CD4-positive, alpha-beta memory T cell (primary cell): ENCODE data around the gene MITF. TPM values are rescaled to one million over a fixed set of nuclear protein-coding genes. Genes with fewer than 3 reads are reported as not detected.

ENCODE experiments used
- CTCF ChIA-PET: fragments of 350-600 bp; sonication (Branson Sonifier 250); formaldehyde crosslinking; loops from one replicate; lab custom pipeline; 2021; ENCODE audit warnings: inconsistent platforms; ENCODE audit not compliant: partially characterized antibody; lab: Charles Lee
- POLR2A ChIA-PET: fragments of 350-600 bp; sonication (Branson Sonifier 250); formaldehyde crosslinking; loops from one replicate; lab custom pipeline; 2021; ENCODE audit not compliant: partially characterized antibody; lab: Charles Lee
- DNase-seq, 5 donors: peaks; one replicate each; pipeline versions ENCODE4 v3.0.0 to v3.0.0-alpha.2; 2020 to 2022; ENCODE audit warnings: mixed read lengths in 1 of 5
- H3K27ac ChIP-seq: one replicate; pipeline ENCODE4 v1.7.0; 2013; ENCODE audit warnings: low read depth, low read length
- H3K27me3 ChIP-seq: 2 replicates; pipeline ENCODE4 v1.7.0; 2013; ENCODE audit warnings: mild to moderate bottlenecking, low read length, moderate library complexity; ENCODE audit not compliant: insufficient read depth
- H3K36me3 ChIP-seq: 2 replicates; pipeline ENCODE4 v1.7.0; 2013; ENCODE audit warnings: mild to moderate bottlenecking, low read length, moderate library complexity; ENCODE audit not compliant: insufficient read depth
- H3K4me1 ChIP-seq: 2 replicates; pipeline ENCODE4 v1.7.0; 2013; ENCODE audit warnings: mild to moderate bottlenecking, low read length, moderate library complexity; ENCODE audit not compliant: insufficient read depth
- H3K4me3 ChIP-seq, 2 donors: one replicate each; pipeline ENCODE4 v1.7.0; 2013; ENCODE audit warnings: low read length in 2 of 2, mild to moderate bottlenecking in 1 of 2
- H3K9me3 ChIP-seq, 2 donors: one replicate each; pipeline ENCODE4 v1.7.0; 2013; ENCODE audit warnings: low read length in 2 of 2, control low read depth in 1 of 2; ENCODE audit not compliant: control insufficient read depth in 1 of 2
- H3K27ac Mint-ChIP-seq, 7 donors: one replicate each; pipeline ENCODE4 v1.8.0; 2020 to 2021; ENCODE audit warnings: mixed read lengths in 7 of 7, mild to moderate bottlenecking in 6 of 7, inconsistent platforms in 3 of 7, moderate library complexity in 3 of 7
- H3K27me3 Mint-ChIP-seq, 2 donors: one replicate each; pipeline ENCODE4 v1.8.0; 2020 to 2021; ENCODE audit warnings: mixed read lengths in 2 of 2
- H3K36me3 Mint-ChIP-seq, 2 donors: one replicate each; pipeline ENCODE4 v1.8.0; 2020 to 2021; ENCODE audit warnings: mixed read lengths in 2 of 2, inconsistent platforms in 1 of 2, mild to moderate bottlenecking in 1 of 2
- H3K4me1 Mint-ChIP-seq, 4 donors: one replicate each; pipeline ENCODE4 v1.8.0; 2020 to 2021; ENCODE audit warnings: mixed read lengths in 4 of 4, mild to moderate bottlenecking in 1 of 4
- H3K4me3 Mint-ChIP-seq, 8 donors: one replicate each; pipeline ENCODE4 v1.8.0; 2020 to 2021; ENCODE audit warnings: mixed read lengths in 8 of 8, mild to moderate bottlenecking in 7 of 8, moderate library complexity in 6 of 8, inconsistent platforms in 3 of 8
- H3K9me3 Mint-ChIP-seq, 8 donors: one replicate each; pipeline ENCODE4 v1.8.0; 2020 to 2021; ENCODE audit warnings: mixed read lengths in 8 of 8, mild to moderate bottlenecking in 5 of 8, inconsistent platforms in 3 of 8, moderate library complexity in 1 of 8
- intact Hi-C: fragments of 100-400 bp; cut with micrococcal nuclease; formaldehyde crosslinking; loops from one replicate; pipeline ENCODE4 v1.15.1; 2023
- polyA plus RNA-seq, 2 donors: library from polyadenylated mRNA; unstranded; fragments of 300-500 nt; fragmentation: Illumina TruSeq; gene quantifications; one replicate each; pipeline ENCODE4 v1.2.3, GENCODE V29; 2021
- total RNA-seq, 2 experiments: library from RNA; stranded (reverse); gene quantifications; one replicate each; pipeline ENCODE4 v1.2.3, GENCODE V29; 2021

MITF gene
- total and polyA plus RNA-seq, 4 experiments from 2014 or later, result 0.80 to 1.5 TPM; not detected in 2

DNA sequence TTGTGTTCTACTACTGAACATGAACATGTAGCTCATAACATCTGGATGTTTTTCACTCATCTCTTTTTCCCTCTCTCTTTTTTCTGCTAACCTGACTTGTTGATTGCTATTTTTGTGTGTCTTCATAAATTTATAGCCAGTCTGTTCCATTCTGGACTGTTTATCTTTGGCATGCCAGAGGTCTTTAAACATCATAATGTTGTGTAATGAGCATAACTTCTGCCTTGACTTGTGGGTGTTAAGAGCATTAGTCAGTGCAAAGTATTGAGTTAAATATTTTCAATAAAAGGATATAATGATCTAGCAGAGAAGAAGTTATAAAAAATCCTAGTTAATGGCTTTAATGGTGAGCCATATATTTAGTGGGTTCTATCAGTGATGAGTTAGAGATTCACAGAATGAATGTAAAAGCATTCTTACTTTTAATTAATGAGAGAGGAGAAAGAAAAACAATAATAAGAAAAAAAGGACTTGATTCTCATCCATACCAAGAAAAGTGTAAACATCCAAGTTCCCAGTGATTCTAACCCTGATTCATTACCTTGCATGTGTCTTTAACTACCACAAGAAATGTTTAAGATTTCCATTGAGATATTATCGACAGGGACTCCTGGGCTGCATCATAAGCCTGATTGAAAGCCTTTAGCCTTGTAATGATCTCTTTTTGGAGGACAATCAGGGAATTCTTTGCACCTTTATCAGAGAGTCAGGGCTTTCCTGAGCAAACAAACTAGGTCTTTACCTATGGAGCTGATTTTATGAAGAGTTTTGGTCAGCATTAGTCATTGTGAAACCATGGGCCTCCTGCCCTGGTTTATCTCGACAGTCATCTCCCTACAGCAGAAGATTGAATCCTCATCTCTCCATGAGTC is 22.9 kb downstream of the MITF start:
- Histone ChIP-seq H3K4me3 (no peak overlapping the region), H3K9me3 (no peaks in the 10 kb centered on the region), H3K27me3 (no peaks in the 10 kb centered on the region), H3K27ac (no peak overlapping the region), H3K36me3 (no peaks in the 10 kb centered on the region), H3K4me1 (no peaks in the 10 kb centered on the region)
- peaks cover 0 to 1% of the 10 kb centered on the region in 2 donors for H3K27me3 Mint-ChIP-seq
- DNase-seq, result no peak
- H3K36me3 Mint-ChIP-seq, result no peaks in the 10 kb centered on the region
- H3K9me3 Mint-ChIP-seq, result peaks cover 0 to 3% (median 0%) of the 10 kb centered on the region in 8 donors
- intact Hi-C loops, result no loop called here
- H3K4me1 Mint-ChIP-seq, result no peaks in the 10 kb centered on the region
- H3K27ac Mint-ChIP-seq, result no peak overlapping the region
- ChIA-PET POLR2A (no interaction called here), CTCF (no interaction called here)
- H3K4me3 Mint-ChIP-seq, result no peak overlapping the region

DNA sequence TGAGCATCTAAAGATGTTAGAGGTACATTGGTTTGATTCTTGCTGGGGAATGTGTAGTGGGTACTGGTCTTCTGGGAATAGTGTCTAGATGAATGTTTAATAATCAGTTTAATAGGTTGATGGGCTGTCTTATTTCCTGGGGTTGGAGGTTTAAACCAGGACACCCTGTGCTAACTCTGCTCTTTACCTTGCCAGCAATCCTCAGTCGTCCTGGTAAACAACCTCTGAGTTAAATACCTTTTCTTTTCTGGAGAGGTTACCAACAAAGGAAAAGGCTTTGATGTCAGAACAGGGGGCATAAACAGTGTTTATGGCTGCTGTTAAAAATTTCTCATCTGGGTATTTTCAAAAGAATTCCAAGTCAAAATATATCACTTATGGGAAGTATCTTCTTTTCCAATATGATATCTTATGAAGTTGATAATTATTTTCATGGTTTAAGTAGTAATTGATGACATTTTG is 23.5 kb downstream of the MITF start:
- no peak overlapping the region for H3K27ac ChIP-seq
- POLR2A ChIA-PET, result no interaction called here
- H3K9me3 Mint-ChIP-seq, result peaks cover 0 to 3% (median 0%) of the 10 kb centered on the region in 8 donors
- DNase-seq, result no peak
- peaks cover 0 to 1% of the 10 kb centered on the region in 2 donors for H3K27me3 Mint-ChIP-seq
- H3K4me3 Mint-ChIP-seq, result no peak overlapping the region
- H3K27me3 ChIP-seq, result no peaks in the 10 kb centered on the region
- H3K4me1 ChIP-seq, result no peaks in the 10 kb centered on the region
- no peak overlapping the region for H3K27ac Mint-ChIP-seq
- H3K4me3 ChIP-seq, result no peak overlapping the region
- H3K36me3 Mint-ChIP-seq, result no peaks in the 10 kb centered on the region
- CTCF ChIA-PET, result no interaction called here
- no peaks in the 10 kb centered on the region for H3K36me3 ChIP-seq
- intact Hi-C loops, result no loop called here
- no peaks in the 10 kb centered on the region for H3K9me3 ChIP-seq
- H3K4me1 Mint-ChIP-seq, result no peaks in the 10 kb centered on the region

DNA sequence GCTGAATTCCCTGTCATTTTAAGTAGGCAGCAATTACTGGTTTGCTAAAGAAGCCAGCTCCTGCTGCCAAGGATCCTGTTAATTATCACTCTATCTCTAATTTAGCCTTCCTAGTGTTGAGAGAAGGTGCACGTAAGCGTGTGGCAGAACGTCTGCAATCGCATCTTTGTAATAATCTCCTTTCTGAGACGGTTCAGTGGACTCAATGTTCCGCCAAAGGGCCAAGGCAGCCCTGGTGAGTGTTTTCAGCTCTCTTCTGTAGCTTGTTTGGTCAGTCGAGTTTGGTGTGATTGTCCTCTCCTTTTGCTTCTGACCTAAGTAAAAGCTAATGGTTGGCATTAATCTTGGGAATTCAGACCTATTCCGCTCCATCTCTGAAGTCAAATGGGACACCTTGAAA is 24.2 kb downstream of the MITF start:
- Histone ChIP-seq H3K9me3 (no peaks in the 10 kb centered on the region), H3K27ac (no peak overlapping the region), H3K4me1 (no peaks in the 10 kb centered on the region), H3K4me3 (no peak overlapping the region), H3K36me3 (no peaks in the 10 kb centered on the region), H3K27me3 (no peaks in the 10 kb centered on the region)
- no peak overlapping the region for H3K4me3 Mint-ChIP-seq
- no peaks in the 10 kb centered on the region for H3K36me3 Mint-ChIP-seq
- DNase-seq, result no peak
- no peaks in the 10 kb centered on the region for H3K4me1 Mint-ChIP-seq
- peaks cover 0 to 3% (median 0%) of the 10 kb centered on the region in 8 donors for H3K9me3 Mint-ChIP-seq
- no peak overlapping the region for H3K27ac Mint-ChIP-seq
- CTCF ChIA-PET, result no interaction called here
- peaks cover 0 to 1% of the 10 kb centered on the region in 2 donors for H3K27me3 Mint-ChIP-seq
- POLR2A ChIA-PET, result no interaction called here
- intact Hi-C loops, result no loop called here

DNA sequence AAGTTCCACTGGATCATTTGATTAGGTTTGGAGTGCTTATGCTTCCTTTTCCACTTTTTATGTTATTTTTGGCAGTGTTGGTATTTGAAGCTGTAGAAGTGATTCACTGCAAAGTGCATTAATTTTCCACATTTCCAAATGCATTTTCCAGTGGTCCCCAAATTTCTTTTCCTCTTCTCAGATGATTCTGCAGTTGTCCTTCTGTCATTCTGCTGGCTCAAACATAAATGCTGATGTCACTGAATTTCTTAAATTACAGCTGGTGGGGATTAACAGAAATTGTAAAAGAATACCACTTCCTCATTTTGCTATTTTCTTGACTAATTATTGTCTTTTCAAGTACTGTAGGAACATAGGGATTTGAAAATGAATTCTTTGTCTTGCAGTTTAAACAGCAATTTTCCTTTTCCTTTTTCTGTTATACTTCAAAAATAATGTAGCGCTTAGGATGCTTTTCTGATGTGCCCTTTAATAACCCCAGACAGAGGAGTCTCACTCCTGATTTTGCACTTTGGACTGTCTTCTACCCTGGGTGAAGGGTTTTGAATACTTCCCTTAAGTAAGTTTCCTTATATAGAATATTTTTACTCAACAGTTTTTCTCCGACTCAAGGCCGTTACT is 25.0 kb downstream of the MITF start:
- no peaks in the 10 kb centered on the region for H3K36me3 Mint-ChIP-seq
- Histone ChIP-seq H3K4me3 (no peak overlapping the region), H3K4me1 (no peaks in the 10 kb centered on the region), H3K36me3 (no peaks in the 10 kb centered on the region), H3K9me3 (no peaks in the 10 kb centered on the region), H3K27ac (no peak overlapping the region), H3K27me3 (no peaks in the 10 kb centered on the region)
- DNase-seq, result no peak
- no peak overlapping the region for H3K27ac Mint-ChIP-seq
- H3K4me3 Mint-ChIP-seq, result no peak overlapping the region
- POLR2A ChIA-PET, result no interaction called here
- H3K4me1 Mint-ChIP-seq, result no peaks in the 10 kb centered on the region
- CTCF ChIA-PET, result no interaction called here
- intact Hi-C loops, result no loop called here
- peaks cover 0 to 3% (median 0%) of the 10 kb centered on the region in 8 donors for H3K9me3 Mint-ChIP-seq
- peaks cover 0 to 1% of the 10 kb centered on the region in 2 donors for H3K27me3 Mint-ChIP-seq

DNA sequence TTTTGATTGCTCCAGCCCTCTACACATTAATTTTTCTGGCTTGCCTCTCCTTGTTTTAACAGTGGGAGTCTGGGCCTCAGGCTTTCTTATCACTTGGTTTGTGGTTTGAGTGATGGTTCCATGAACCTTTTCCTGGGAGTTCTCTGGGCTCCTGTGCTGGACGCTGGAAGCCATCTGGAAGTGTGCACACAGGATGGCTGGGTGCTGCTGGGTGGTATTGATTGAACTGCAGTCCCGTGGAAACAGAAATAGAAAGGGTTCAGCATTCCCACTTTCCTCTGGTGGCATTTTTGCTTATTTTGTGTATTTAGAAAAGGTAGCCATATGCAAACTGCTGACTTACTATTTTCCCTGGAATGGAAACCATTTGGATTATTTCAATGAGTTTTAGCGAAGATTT is 25.6 kb downstream of the MITF start:
- Histone ChIP-seq H3K9me3 (no peaks in the 10 kb centered on the region), H3K27me3 (no peaks in the 10 kb centered on the region), H3K4me1 (no peaks in the 10 kb centered on the region), H3K36me3 (no peaks in the 10 kb centered on the region), H3K4me3 (no peak overlapping the region), H3K27ac (no peak overlapping the region)
- DNase-seq, result no peak
- Mint-ChIP-seq H3K9me3 (peaks cover 0 to 3% (median 0%) of the 10 kb centered on the region in 8 donors), H3K4me1 (no peaks in the 10 kb centered on the region), H3K27me3 (peaks cover 0 to 1% of the 10 kb centered on the region in 2 donors), H3K4me3 (no peak overlapping the region), H3K27ac (no peak overlapping the region), H3K36me3 (no peaks in the 10 kb centered on the region)
- ChIA-PET CTCF (no interaction called here), POLR2A (no interaction called here)
- intact Hi-C loops, result no loop called here

DNA sequence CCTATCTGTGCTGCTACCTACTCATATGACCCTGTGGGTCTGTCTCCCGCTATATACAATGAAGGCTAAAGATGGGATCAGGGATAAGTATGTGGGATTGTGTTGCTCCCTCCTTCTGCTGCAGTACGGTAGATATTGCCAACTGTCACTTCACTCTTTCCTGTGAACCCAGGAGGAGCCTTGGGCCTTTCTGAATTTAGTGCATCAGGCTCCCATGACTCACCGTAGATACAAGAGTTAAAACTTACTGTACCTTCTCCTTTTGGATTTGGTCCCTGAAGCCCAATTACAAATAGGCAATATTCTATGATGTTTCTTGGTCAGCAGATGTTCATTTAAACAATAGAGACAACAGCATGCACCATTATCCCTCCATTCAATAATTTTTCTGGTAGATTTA is 27.4 kb downstream of the MITF start:
- H3K4me3 Mint-ChIP-seq, result no peak overlapping the region
- H3K4me1 Mint-ChIP-seq, result no peaks in the 10 kb centered on the region
- POLR2A ChIA-PET, result no interaction called here
- DNase-seq, result no peak
- peaks cover 0 to 1% of the 10 kb centered on the region in 2 donors for H3K27me3 Mint-ChIP-seq
- CTCF ChIA-PET, result no interaction called here
- no peaks in the 10 kb centered on the region for H3K27me3 ChIP-seq
- H3K4me1 ChIP-seq, result no peaks in the 10 kb centered on the region
- peaks cover 0 to 3% (median 0%) of the 10 kb centered on the region in 8 donors for H3K9me3 Mint-ChIP-seq
- no peak overlapping the region for H3K27ac Mint-ChIP-seq
- no peaks in the 10 kb centered on the region for H3K36me3 Mint-ChIP-seq
- H3K4me3 ChIP-seq, result no peak overlapping the region
- no peak overlapping the region for H3K27ac ChIP-seq
- H3K9me3 ChIP-seq, result no peaks in the 10 kb centered on the region
- intact Hi-C loops, result no loop called here
- H3K36me3 ChIP-seq, result no peaks in the 10 kb centered on the region

DNA sequence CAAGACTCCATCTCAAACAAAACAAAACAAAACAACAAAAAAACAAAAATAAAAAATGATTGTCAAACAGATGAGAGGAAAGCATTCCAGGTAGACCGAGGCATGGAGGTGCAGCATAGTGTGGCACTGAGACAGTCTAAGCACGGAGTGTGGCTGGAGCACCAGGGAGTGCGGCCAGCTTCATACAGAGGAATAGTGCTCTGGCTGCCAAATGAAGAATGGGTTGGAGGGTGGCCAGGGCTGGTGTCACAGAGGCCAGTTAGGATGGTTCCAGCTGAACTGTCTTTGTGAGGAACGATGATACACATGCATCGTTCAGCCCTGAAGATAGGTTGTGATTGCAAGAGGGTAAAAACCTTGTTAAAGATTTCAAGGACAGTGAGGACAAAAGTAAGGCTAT is 28.3 kb downstream of the MITF start:
- H3K36me3 Mint-ChIP-seq, result no peaks in the 10 kb centered on the region
- H3K9me3 Mint-ChIP-seq, result peaks cover 0 to 3% (median 0%) of the 10 kb centered on the region in 8 donors
- Histone ChIP-seq H3K27me3 (no peaks in the 10 kb centered on the region), H3K4me3 (no peak overlapping the region), H3K27ac (no peak overlapping the region), H3K36me3 (no peaks in the 10 kb centered on the region), H3K9me3 (no peaks in the 10 kb centered on the region), H3K4me1 (no peaks in the 10 kb centered on the region)
- ChIA-PET CTCF (no interaction called here), POLR2A (no interaction called here)
- H3K27ac Mint-ChIP-seq, result no peak overlapping the region
- peaks cover 0 to 1% of the 10 kb centered on the region in 2 donors for H3K27me3 Mint-ChIP-seq
- intact Hi-C loops, result no loop called here
- H3K4me3 Mint-ChIP-seq, result no peak overlapping the region
- H3K4me1 Mint-ChIP-seq, result no peaks in the 10 kb centered on the region
- DNase-seq, result no peak
